HL-60/S4 treated with phorbol 12-myristate 13-acetate at 8.2 ng/mL for 4 days and 3 days (cell line): ENCODE measurements around the gene CDC40.

Experiments used
- in situ Hi-C: fragments of 300-500 bp; cut with MboI; formaldehyde crosslinking; loops from 2 replicates; pipeline ENCODE4 v1.15.0; 2022; ENCODE audit warnings: low sequenced_read_pairs

Gene CDC40

GRCh38 chr6:110180228-110181008 lies at the start of gene CDC40:
CDC40 (plus strand) TSS chr6:110180427; CDS start chr6:110180445, 18 bp downstream.
- in situ Hi-C loops: no loop called here

GRCh38 chr6:110137924-110138887 lies 42.0 kb upstream of the CDC40 start:
- in situ Hi-C loops: no loop called here

GRCh38 chr6:110139052-110139451 lies 41.2 kb upstream of the CDC40 start:
- in situ Hi-C loops: no loop called here

- in situ Hi-C loops: no loop called here
Measured at GRCh38 chr6:110140650-110141049, 39.6 kb upstream of the CDC40 start.

GRCh38 chr6:110147870-110148269 lies 32.4 kb upstream of the CDC40 start:
- in situ Hi-C loops: no loop called here

- in situ Hi-C loops: no loop called here
Measured at GRCh38 chr6:110158479-110158878, 21.7 kb upstream of the CDC40 start.

GRCh38 chr6:110170081-110170480 lies 10.1 kb upstream of the CDC40 start:
- in situ Hi-C loops: no loop called here

GRCh38 chr6:110173506-110174132 lies 6.6 kb upstream of the CDC40 start:
- in situ Hi-C loops: no loop called here

GRCh38 chr6:110178626-110179405 lies 1.4 kb upstream of the CDC40 start:
- in situ Hi-C loops: no loop called here

GRCh38 chr6:110179406-110180227 lies 610 bp upstream of the CDC40 start, which contains the start of gene WASF1:
WASF1 (minus strand) TSS chr6:110179670; CDS start chr6:110127601, 52,069 bp downstream.
- in situ Hi-C loops: no loop called here

- in situ Hi-C loops: no loop called here
Measured at GRCh38 chr6:110181131-110182030, 1.2 kb downstream of the CDC40 start.

- in situ Hi-C loops: no loop called here
Measured at GRCh38 chr6:110183292-110183885, 3.2 kb downstream of the CDC40 start.

- in situ Hi-C loops: no loop called here
Measured at GRCh38 chr6:110185879-110186278, 5.7 kb downstream of the CDC40 start.

- in situ Hi-C loops: no loop called here
Measured at GRCh38 chr6:110188791-110189190, 8.6 kb downstream of the CDC40 start.

- in situ Hi-C loops: no loop called here
Measured at GRCh38 chr6:110190726-110191125, 10.5 kb downstream of the CDC40 start.

- in situ Hi-C loops: no loop called here
Measured at GRCh38 chr6:110191477-110191876, 11.2 kb downstream of the CDC40 start.

- in situ Hi-C loops: no loop called here
Measured at GRCh38 chr6:110195639-110196038, 15.4 kb downstream of the CDC40 start.

GRCh38 chr6:110196874-110197273 lies 16.6 kb downstream of the CDC40 start:
- in situ Hi-C loops: no loop called here
